GM19240 (cell line): ENCODE results near the gene CRABP1.

Experiments used
- DNase-seq: peaks from one replicate; pipeline ENCODE4 v3.0.0; 2011; ENCODE audit warnings: low spot score; ENCODE audit not compliant: insufficient read length

CRABP1 gene

DNA sequence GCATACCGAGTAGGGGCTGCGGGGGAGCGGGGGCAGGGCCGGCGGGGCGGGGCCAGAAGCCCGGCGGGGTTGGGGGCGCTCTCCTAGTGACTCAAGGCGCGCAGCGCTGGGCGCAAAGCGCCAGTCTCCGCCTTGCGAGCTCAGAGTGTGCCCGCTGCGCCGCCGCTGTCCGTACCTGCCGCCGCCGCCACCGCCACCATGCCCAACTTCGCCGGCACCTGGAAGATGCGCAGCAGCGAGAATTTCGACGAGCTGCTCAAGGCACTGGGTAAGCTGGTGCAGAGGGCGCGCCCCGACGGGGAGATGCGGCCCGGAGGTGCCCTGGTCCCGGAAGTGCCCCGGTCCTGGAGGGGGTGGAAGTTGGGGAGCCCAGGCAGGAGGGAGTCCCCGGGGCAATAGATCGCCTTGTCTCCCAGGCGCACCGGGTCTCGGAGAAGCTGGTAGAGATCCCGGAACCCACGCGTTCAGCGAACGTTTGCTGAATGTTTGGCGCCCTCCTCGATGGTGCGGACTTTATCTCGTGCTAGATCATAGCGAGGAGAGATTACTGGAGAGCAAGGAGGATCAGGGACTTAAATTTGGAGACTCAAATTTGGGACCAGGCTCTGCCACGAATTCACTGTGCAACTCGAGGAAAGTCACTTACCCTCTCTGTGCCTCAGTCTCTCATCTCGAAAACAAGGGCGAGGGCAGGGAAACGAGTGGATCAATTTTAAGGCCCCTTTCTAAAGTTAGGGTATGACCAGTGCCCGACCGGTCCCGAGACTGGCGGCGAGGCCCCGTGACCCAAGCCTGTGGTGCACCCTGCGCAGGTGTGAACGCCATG lies at the start of gene CRABP1:
Gene CRABP1 (plus strand): TSS at position 123 of the 826 bp plus-strand sequence. CDS start 76 bp downstream, at position 199.
- DNase-seq = no peak

DNA sequence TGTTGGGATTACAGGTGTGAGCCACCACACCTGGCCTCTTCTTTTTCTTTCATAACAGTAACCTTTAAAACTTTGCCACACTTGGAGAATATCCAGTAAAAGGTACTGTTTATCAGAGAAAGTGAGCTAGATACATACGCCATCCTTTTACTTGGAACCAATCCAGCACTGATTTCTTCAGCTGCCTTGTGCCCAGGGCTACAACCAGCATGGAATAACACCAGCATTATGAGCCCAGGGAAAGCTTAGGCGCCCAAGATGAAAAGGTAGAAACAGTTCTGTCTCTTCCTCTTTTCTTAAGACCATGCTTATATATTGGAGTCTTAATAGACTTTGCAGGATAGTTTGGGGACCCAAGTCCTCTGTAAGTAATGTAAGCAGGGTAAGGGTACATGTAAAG lies 49.1 kb upstream of the CRABP1 start:
- DNase-seq = no peak

DNA sequence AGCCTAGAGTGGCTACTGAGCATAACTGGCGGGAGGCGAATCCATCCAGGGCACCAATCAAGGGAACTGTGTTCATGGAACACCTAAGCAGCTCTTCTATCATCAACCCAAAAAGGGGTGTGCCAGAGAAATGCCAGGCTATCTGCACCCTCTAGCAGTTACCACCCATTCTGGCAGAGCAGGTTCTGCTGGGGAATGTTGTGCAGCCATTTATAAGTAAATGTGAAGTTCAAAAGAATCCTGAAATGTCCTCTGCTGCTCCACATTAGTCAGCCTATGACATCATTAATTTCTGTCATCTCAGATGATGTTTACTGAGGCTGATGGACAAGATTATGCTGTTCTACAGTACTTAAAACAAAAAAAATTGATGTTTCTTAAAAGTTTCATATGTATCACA lies 48.5 kb upstream of the CRABP1 start:
- DNase-seq = no peak

DNA sequence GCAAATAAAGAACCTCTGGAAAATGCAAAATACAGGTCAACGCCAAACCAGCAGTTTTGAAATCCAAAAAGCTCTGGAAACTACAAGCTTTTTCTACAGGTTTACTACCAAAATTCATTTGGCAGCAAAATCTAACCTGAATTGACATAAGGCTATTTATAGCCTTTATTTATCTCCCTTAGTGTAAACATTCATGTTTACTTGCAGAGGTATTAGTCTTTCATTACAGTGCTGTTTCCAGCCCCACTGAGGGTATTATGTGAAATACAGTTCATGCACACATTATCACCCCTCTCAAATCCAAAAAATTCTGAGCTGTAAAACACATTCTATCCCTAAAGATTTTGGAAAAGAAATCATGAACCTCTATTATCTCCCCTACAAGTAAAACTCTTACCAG lies 47.9 kb upstream of the CRABP1 start:
- DNase-seq = no peak

DNA sequence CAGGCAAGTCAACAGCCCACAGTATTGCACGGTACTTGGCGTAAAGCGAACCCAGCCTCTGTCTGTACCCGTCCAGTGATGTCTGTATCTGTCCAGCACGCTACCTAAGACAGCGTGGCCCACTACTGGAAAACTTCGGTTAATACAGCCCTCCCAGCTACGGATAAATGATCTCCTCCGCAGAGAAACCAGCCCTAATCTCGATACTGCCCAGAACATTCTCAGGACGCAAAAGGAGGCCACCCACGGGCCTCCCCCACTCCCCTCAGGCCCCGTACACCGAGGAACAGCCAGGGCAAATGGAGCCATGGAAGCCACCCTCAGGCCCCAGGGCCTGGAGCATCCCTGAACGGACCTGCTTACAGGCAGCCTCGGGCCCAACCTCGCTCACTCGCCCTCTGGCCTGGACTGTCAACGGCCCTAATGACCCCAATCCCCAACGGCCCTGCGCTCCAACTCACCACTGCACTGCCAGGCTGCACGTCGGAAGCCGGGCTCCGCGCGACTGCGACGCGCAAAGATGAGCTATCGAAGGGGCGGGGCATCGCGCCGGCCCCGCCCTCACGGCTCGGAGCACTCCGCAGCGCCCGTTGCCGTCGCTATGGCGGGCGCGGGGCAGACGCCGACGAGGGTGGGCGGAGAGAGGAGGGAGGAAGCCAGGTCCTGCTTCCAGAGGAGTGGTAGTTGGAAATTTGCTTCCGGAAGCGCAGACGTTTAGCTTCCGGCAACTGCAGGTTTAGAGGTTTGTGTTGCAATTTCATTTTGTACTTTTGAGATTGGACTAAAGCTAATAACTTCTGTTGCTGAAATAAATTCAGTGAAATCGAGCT lies 40.8 kb upstream of the CRABP1 start, which contains the start of gene SKIC8:
Gene SKIC8 (minus strand): TSS at position 509 of the 830 bp plus-strand sequence. CDS start 3,923 bp downstream, outside the sequence.
- DNase-seq = peak; percentile 96

DNA sequence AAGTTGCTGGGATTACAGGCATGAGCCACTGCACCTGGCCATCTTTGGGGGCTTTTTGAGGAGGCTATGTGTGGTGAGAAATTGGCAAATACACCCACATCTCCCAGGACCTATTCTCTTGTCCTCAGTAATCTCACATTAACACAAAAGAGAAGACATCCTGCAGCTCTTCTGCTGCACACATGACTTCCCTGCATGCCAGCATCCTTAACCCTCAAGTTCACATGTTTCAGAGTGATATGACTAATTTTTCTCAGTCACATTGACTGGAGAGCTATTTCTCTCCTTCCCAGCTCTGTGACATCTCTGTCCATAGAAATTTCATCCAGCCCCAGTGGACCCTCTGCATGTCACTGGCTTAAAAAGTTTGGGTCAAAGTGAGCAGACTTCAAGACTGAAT lies 38.8 kb upstream of the CRABP1 start:
- DNase-seq = no peak

DNA sequence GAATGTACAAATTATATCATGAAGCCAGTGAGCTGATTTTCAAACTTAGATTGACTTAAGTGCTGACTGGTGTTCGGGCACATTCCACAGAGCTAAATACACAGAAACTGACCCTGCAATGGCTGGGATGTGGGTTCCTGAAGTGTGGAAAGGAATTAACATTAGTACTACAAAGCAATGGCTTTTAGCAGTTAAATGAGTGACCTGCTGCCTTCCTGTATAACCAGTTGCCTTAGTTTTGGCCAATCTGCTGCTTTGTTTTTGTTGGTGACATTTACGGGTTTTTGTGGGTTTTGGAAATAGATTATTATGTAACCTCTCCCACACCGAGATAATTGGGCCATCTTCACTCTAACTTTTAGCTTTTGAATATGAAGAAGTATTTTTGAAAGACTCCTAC lies 38.3 kb upstream of the CRABP1 start:
- no peak for DNase-seq

DNA sequence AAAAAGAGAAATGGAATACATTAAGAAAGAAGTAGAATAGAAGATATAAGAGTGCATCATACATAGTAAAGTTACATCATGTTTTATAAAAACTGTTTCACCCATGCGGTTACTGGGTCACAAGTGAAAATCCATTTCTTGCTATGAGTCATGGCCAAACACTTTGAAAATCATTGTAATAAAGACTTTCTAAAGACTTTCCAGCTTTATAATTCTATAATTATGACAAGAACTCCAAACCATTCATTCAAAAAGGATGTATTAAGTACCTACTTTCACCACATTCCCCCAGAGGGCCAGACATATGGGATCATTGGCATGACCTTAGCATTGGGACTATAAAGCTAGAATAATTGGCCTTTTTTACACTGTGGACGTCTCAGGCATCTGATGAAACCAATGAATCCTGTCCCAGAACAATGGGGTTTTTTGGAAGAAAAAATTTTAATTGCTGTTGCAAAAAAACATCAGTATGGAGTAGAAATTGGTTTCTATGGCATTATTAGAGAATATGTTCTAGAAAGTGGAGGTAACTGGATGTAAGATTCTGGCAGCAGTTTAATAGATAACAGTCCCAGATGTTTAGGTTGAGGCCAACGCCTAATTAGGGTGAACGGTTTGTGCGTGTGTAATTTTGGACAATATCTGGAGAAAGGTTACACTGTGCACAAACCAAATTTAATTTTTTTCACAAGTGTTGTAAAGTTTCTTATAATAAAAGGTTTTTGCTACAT lies 37.4 kb upstream of the CRABP1 start:
- DNase-seq = no peak

DNA sequence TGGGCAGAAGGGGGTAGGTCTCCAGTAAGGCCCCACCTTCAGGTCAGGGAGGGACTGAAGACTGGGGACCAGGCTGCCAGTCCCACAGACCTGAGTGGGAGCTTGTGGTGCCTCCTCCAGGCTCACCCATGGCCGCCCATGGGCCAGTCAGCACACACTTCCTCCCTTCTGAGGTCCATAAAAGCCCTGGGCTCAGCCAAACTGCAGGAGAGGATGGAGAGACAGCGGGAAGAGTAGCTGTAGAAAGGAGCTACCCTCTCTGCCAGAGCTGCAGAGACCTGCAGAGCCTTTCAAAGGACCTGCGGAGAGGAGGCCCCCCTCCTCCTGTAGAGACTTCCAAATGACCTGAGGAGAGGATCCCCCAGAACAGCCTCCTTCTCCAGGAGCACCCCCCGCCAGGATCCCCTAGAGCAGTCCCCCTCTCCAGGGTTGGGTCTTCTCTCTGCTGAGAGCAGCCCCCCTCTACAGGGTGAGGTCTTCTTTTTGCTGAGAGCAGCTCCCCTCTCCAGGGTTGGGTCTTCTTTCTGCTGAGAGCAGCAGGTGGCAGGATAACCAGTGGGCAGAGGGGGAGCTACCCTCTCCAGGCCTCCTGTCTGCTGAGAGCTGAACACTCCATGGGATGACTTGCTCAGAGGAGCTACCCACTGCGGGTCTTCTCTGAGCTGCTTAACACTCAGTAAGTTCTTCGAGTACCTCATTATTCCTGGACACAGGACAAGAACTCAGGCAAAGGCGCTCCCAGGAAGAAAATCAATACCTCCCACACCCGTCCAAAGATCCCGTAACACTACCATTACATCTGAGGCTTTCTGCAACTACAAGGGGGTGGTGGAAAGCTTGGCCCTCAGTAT lies 35.7 kb upstream of the CRABP1 start:
- no peak for DNase-seq

DNA sequence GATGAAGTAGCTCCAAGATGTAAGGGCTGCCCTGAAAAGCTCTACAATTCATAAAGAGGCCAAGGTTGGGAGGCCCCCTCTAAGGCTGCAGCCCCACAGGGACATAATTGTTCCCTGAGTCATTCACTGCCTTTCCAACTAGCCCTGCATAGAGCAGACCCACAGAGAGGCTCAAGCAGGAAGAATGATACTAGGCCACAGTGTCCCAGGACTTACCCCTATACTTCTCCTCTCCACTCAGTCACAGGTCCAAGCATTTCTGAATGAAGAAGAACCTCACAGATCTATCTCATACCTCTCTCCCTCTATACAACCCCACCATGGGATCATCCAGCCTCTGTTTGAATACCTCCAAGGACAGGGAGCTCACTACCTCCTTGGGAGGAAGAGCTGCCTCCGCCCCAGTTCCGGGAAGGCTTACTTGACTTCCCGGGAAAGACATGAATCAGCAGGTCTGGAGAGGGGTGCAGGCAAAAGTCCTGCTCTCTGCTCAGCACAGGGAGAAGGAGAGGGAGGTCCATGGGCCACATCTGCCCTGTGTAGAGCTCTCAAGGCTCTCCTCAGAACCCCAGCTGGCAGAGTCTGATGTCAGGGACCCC lies 33.9 kb upstream of the CRABP1 start:
- DNase-seq = no peak

DNA sequence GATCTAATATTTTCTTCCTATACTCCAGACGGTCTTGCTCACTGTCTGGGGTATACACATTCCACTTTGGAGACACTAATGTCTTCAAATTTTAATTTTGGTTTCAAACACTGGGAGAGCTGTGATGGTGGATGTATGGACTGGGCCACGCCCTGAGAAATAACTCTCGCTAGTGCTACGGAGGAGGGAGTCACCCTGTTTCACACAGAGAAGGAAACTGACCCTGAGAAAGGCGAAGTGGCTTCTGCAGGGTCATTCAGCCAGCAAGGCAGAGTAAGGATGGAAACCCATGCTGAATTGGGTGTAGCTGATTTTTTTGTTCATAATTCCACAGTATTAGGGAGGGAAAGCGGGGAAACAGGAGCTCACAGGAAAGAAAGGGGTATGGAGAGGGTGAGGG lies 32.2 kb upstream of the CRABP1 start:
- no peak for DNase-seq

DNA sequence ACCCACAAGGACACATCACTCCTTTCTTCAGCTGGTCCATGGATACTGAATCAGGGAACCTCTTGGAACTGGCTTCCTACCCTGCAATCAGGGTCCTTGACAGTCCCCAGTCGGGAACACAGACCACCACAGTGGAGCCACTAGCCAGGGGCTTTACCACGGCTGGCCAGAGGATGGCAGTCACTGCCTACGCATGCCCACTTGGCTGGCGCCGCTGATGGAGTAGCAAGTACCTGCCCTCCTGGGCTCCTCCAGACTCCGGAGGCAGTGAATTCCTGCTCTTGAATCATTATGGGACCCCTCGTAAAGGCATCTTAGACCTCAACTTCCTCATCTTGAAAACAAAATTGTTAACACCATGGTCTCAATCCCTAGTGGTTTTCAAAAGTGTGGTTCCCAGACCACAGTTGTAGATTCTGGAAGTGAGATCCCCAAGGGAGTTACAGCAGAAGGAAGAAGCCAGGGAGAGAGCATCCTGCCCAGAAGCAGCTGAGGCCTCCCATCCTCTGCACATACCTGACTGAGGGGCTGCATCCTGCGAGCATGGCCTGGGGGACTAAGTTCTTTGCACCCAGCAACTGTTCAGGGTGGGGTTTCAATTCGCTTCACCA lies 31.6 kb upstream of the CRABP1 start:
- DNase-seq = peak; percentile 52

DNA sequence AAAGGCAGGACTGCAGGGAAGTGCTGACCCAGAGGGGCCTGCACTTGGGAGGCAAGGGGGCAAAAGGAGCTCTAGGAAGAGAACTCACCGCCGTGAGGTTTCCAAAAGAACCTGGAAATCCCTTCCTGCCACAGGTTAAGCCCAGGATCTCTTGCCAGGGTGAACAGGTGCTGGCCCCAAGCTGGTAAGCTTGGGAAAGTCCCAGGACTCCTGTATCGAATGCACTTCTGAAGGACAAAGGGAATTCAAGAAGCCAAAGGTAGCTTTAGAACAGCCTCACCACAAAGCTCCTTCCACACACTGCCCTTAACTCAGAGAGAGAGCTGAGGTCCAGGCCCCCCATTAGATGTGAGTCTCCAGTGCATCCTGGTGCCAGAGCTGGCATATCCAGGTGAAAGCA lies 28.9 kb upstream of the CRABP1 start:
- no peak for DNase-seq

DNA sequence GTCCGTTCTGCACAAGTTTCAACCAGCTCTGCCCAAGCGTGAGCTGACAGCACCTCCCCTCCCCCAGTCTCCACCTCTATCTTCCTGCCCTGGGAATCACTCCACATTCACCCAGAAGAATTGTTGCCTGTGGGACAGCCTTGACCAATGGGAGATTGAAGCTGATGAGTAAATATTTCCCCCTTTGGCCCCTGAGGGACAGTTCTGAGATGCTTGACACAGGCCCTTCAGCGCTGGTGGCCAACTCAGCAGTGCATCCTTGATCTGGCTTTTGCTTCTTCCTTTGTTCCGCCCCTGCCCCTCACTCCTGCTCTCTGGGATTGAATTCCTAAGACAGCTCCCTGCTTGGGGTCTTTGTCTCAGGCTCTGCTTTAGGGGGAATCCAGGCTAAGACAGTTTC lies 27.6 kb upstream of the CRABP1 start:
- DNase-seq = no peak

DNA sequence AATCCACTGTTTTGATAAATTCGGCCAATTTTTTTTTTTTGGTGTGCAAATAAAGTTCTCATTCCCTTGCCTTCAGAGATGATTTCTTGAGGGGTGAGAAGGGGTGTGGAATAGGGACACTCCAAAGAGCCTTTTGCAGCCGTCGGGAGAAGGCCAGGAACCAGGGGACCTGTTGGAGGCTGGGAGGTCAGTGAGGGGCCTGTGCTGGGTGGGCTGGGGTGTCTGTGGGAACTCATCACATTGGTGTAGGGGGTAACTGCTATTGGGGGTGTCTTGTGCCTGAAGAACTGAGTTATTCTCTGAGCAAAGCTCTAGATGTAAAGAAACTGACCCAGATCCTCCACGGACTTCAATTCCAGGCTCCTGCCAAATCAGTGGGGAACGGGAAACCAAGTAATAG lies 27.2 kb upstream of the CRABP1 start:
- no peak for DNase-seq

DNA sequence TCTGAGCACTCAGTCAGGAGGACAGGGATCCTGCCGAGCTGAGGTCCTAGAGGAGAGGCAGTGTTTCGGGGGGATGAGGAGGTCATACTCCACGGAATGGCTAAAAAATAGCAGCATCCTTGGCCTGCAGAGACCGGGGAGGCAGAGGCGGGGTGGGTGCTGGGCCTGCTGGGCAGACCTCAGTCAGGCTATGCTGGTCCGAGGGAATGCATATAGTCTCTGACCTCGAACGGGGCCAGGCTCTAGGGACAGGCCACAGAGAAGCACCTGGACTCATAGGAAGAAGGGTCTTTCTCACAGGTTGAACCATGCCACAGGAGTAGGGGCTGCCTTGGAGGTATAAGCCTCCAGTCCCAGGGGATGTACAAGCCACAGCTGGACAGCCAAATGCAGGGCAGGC lies 26.8 kb upstream of the CRABP1 start:
- no peak for DNase-seq

DNA sequence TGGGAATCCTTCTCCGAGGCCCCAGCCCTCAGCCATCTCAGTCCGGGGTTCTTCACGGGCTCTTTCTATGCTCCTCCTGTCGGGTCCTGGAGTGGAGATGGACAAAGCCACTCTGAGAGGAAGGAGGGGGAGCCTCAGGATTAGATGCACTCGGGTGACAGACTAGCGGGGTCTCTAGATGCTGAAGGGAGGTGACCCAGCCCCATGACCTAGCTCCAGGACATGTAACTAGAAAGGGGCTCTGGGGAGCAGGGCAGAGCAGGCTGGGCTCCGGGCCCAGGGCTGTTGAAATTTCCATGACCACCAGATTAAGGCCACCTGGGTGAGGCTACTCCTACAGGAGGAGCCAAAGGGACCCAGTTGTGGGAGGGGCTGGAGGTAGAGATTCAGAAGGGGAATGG lies 26.0 kb upstream of the CRABP1 start:
- no peak for DNase-seq

DNA sequence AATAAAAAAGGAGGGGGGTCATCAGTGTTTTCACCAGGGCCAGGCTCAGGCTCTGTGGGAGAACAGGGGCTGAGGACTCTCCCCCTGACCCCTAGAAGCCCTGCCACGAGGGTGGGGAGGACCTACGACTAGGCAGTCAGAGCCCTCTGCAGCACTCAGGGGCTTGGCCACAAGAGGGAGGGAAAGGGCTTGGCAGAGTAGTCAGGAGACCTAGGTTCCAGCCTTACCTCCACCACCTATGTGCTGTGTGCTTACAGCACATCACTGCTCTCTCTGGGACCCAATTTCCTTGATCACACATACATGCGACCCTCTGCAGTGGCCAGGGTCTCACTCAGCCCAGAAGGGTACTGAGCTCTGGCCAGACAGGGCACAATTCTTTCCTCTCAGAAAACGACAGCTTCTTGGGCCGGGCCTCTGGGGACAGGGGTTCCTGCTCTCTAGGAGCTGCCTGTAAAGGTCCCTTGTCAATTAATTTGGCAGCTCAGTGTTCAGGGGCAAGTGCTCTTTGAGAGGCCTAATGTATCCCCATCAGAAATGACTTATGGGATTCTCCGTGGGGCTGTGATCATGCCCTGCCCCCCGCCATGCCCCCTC lies 24.4 kb upstream of the CRABP1 start:
- no peak for DNase-seq

DNA sequence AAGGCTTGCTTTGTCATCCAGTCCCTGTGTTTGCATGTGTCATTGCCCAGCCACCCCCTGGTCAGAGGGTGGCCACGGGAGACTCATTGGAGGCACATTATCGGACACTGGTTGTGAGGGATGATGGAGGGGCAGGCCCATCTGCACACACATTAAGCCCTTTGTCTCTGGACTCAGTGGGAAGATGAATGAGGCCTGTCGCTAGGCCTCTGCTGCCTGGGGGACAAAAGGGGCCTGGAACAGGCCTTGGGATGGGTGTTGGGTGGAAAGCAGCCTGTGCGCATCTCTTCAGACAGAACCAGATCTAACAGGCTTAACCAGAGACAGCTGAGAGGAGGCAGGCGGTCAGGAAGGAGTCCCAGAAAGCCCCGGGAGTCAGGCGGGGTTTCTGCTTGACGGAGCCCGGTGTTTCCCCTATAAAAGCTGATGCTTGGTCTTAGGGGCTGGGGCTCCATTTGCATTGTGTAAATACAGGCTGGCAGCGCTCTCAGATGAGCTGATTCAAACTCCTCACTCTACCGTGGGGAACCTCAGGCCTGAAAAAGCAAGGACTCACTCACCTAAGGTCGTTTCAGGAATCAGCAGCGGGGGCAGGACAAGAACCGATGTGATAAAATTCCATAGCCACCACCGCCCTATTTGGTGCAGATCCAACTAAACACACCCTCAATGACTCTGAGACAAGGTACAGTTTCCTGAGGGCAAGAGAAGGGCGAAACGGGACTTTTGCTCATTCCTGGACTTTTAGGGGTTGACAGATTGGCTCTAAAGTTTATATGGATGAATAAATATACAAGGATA lies 23.7 kb upstream of the CRABP1 start:
- no peak for DNase-seq
